H4 (cell line): Measurements from ENCODE around the gene EFNA4. TPM values are rescaled to one million over a fixed set of nuclear protein-coding genes. Genes with fewer than 3 reads are reported as not detected.

Experiments
- DNase-seq: peaks from one replicate; pipeline ENCODE4 v3.0.0-alpha.2; 2015; ENCODE audit warnings: low spot score
- total RNA-seq: library from RNA; depleted of rRNA; stranded (reverse); fragments of >200 nt; shearing (Covaris generic); gene quantifications from 2 replicates; pipeline ENCODE4 v1.2.3, GENCODE V29; 2014

EFNA4 gene
- total RNA-seq, 1 experiment from 2014 or later, result 24.4 TPM

DNA sequence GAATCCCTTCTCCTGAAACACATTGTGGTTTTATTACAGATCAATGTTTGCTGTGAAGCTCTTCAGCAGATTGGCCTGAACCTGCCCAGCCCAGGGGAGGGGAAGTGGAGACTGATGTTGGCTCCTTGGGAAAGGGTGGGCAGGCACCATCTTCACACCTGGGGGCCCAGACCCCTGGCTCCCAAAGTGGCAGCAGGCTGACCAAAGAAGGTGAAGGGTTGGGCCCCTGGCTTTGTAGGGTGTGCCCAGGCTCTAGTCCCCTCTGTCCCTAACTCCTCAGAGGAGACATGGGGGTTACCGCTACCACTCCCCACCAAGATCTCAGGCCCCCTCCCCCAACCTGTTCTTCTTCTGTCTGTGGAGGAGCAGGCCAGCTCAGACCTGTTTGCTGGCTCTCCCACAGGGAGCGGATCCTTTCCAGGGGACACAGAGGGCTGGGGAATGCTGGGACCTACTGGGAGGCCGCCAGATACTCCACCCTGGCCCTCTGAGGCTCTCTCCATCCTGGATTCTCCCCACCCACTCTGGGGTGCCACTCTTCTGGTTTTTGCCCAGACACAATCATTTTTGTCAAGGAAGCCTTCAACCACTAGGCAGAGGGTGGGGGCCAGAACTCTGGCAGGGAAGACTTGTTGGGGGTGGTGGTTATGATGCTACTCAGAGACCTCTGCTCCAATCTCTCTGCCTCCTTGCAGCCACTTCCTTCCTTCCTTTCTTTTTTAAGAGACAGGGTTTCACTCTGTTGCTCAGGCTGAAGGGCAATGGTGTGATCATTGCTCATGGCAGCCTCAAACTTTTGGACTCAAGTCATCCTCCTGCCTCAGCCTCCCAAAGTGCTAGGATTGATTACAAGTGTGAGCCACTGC, 10.1 kb downstream of the EFNA4 start:
- no peak for DNase-seq

DNA sequence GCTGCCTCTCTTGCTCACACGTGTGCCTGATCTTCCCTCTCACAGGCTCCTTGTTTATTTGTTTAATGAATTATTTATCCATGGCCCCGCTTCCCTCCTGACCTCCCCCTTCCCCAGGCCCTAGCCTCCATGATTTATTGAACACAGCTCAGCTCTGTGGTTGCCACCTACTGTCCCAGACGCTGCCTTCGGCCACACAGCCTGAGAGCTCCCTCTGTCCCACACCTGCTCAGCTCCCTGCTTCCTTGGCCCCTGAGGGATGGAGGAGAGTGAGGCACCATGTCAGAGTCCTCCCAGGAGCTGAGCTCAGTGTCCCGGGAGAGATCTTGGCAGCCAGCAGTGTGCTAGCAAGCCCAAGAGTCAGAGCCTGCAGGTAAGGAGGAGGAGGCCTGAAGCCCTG, 12.0 kb downstream of the EFNA4 start:
- no peak for DNase-seq

GRCh38 chr1:155076371-155076770, 12.8 kb downstream of the EFNA4 start:
- DNase-seq, result no peak

GRCh38 chr1:155077346-155077745, 13.8 kb downstream of the EFNA4 start:
- no peak for DNase-seq

DNA sequence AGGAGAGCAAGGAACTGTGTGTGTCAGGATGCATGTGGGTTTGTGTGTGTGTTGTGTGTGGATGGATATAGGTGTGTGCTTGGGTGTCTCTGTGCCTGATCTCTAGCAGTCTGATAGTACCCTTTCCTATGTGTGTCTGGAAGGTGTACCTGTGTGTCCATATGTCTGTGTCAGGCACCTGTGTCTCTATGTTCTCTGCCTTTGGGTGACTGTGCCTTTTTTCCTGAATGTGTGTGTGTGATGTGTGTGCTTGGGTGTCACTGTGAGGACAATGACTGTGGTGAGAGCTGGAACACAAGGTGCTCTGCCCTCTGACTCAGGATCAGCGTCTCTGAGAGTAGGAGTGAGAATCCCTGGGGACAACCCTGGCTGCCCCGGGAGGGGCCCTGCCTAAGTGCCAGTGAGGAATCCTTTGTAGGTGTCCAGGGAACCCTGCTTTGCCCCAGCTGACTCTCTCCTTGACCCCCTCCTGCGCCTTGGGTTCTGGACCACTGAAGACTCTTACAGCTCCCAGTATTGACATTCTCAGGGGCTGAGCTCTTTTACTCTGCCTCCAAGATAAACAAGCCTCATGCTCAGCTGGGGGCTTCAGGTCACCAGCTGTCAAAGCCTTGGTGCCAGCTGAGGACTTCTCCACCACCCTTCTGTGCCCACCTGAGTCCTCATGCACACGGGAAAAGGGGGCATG, 14.4 kb downstream of the EFNA4 start:
- no peak for DNase-seq

DNA sequence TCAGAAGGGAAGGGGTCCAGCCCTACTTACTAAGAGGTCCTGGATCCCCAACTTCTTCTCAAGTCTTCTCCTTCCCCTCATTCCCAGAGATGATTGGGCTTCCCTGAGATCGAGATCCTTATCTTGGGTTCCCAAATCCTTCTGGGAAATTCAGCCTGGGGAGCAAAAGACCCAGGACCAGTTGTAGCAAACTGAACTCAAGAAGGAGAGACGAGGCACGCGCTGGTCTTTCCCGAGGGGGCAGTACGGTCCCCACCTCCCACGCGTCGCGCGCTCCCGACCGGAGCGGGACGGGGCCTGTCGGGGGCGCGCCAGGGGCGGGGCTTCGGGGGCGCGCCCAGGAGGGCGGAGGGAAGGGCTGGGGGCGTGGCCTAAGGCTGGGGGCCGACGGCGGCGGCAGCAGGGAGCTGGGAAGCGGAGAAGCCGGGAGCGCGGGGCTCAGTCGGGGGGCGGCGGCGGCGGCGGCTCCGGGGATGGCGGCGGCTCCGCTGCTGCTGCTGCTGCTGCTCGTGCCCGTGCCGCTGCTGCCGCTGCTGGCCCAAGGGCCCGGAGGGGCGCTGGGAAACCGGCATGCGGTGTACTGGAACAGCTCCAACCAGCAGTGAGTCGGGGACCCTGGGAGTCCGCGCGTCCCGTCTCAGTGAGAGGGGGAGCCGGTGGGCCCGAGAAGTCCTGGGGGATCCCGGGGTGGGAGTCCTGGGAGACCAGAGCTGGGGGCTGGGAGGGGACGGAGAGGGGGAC, 15.1 kb downstream of the EFNA4 start, which contains the start of gene EFNA3:
TSS of gene EFNA3 (plus strand) at position 369 of the 741 bp plus-strand sequence. CDS start at position 474, 105 bp downstream.
- DNase-seq, result no peak

DNA sequence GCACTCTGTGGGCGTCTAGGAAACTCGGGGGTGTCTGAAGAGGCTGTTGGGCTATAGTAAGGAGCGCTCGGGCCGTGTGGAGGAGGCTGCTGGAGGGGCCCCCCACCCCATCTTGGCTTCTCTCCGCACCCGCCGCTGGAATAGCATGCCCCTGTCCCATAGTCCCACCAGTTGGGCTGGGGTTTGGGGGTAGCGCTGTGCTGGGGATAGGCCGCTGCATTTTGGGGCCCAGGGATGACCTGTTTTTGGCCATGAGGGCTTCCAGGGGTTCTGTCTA, 15.6 kb downstream of the EFNA4 start:
- no peak for DNase-seq

- DNase-seq, result no peak
Measured at GRCh38 chr1:155079487-155080311, 16.2 kb downstream of the EFNA4 start.

DNA sequence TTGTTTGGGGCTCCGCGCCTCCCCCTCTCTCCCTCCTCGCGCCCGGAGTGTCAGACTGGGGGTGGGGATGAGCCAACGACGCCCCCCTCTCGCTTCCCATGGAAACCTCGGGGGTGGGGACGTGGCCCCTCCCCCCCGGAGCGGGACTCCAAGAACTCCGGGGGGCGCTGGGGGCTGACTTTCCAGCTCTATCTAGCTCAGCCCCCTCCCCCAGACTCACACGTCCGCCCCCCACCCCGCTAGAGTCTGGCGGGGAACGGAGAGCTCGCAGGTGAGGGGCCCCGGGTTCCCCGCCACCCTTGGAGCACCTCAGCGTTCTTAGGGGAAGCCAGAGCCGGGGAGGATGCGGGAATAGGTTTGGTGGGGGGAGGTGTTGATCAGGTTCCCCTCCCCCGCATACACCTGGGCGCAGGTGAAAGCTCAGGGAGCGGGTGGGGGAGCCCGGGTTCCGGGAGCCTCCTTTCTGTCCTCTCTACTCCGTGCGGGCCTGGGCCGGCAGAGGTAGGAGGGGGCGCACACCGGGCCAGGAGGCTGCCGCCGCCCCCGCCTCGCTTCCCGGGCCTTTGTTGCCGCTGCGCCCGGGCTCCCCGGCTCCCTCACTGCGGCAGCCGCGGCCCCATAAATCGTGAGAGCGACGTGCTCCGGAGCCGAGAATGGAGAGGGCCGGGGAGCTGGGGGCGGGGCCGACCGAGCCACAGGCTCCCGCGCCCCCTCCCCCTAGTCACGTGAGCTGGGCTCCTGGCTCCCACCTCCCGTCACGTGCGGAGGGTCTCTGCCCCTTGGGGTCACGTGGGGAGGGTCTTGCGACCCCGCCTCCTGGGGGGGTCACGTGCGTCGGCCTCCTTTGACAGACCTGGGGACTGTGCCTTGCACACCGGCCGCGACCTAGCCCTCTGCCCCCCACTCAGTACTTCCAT, 17.0 kb downstream of the EFNA4 start:
- DNase-seq, result no peak

GRCh38 chr1:155081472-155082300, 18.1 kb downstream of the EFNA4 start:
- DNase-seq, result no peak

- no peak for DNase-seq
Measured at GRCh38 chr1:155082301-155083051, 18.9 kb downstream of the EFNA4 start.

DNA sequence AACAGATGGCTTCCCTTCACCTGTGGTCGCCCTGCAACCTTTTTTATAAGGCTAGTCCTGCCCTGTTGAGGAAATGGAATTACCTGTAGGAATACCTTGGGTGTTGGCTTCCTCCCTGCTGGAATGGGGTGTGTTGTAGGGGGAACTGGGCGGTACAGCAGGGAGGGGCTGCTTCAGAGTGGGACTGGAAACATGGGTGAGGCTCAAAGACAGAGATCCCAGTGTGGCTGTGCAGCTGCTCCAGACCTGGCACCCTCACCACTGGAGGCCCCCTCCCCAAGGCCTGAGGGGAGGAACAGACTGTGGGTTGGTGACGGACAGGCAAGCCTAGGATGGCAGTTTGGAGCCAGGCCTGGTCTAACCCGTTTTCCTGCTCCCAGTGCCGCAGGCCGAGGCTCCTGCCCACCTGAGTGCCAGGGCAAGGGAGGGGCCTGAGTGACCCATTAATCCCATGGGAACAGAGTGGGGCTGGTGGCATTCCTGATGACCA, 19.6 kb downstream of the EFNA4 start:
- no peak for DNase-seq

GRCh38 chr1:155083865-155084721, 20.6 kb downstream of the EFNA4 start:
- peak; percentile 54 for DNase-seq

GRCh38 chr1:155084722-155085503, 21.4 kb downstream of the EFNA4 start:
- peak; percentile 93 for DNase-seq

GRCh38 chr1:155085504-155086127, 22.1 kb downstream of the EFNA4 start:
- peak; percentile 55 for DNase-seq

DNA sequence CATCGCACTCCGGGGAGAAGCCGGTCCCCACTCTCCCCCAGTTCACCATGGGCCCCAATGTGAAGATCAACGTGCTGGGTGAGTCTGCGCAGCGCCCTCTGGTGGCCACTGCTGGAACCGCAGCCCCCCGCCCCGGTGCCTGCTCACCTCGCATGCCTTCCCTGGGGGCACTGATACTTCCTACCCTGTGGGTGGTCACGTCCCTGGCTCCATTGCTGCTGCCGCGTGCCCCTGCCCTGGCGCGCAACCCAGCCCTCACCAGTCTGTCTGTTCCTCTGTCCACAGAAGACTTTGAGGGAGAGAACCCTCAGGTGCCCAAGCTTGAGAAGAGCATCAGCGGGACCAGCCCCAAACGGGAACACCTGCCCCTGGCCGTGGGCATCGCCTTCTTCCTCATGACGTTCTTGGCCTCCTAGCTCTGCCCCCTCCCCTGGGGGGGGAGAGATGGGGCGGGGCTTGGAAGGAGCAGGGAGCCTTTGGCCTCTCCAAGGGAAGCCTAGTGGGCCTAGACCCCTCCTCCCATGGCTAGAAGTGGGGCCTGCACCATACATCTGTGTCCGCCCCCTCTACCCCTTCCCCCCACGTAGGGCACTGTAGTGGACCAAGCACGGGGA, 22.7 kb downstream of the EFNA4 start:
- DNase-seq, result peak; percentile 41
